Germinal center (tissue), 1 donor: ENCODE results near the gene DNAAF5.

Source experiments
- DNase-seq: peaks from one replicate; pipeline ENCODE4 v3.0.0; 2012; ENCODE audit warnings: mixed read lengths, low spot score

The DNAAF5 gene

DNA sequence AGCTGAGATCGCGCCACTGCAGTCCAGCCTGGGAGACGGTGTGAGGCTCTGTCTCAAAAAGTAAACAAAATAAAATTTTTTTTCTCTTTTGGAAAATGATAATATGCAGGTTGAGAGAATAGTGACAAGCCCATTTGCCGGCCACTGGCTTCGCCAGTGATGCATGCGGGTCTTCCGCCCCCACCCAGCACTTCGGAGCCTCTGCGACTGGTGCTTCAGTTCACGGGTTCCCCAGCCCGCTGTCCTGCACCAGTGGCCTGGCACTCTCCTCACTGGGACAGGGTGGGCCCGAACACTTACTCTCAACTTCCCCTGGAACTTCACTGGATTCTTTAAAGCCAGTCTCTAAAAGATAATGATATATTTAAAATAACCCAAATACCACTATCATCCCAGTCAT, 108.5 kb downstream of the DNAAF5 start:
- no peak for DNase-seq

DNA sequence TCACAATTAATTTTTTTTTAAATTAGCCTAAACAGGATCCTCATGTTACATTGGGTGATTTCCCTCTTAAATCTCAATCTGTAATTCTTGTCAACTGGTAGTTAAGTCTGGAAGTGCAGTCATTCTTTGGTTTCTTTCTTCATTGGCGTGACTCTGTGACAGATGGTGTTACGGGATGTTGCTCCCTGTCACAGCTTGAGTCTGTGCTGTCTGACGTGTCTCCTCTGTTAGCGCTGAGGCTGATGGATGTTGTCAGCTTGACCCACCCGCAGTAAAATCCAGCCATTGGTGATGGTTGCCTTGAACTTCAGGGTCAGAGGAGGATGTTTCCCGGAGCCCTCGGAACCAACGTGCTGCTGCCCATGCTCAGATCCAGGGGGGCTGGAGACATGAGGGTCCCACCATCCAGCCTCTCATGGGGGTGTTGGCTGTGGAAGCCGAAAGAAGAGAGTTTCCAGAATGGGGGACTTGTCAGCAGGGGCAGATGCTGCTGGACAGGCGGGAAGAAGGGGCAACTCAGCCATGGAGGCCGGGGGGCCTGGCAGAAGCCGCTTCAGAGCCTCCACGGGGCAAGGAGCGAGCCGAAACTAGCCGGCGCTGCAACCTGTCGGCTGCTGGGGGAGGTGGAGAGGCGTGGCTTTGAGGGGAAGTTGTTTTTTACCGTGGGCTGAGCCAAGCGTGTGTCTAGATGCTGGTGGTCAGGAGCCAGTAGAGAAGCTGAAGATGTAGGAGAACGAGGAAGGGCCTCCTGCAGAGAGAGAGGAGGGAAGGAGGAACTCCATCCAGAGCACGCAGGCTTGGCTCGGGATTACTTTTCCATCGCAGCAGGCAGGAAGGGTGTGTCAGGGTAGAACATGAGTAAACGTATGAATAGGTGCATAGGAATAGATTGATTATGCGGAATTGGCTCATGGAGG, 109.2 kb downstream of the DNAAF5 start:
- no peak for DNase-seq
